Right lobe of liver (tissue), 4 donors: ENCODE data around the gene RASSF1.

Source experiments
- CTCF ChIP-seq, 4 donors: fragments of 200-600 bp in 3 of 4; fragments of 450-650 bp in 1 of 4; IDR thresholded peaks; one replicate each; pipeline versions ENCODE4 v1.5.1 to v1.8.0; 2016 to 2022; ENCODE audit warnings: antibody characterized with exemption in 4 of 4, mild to moderate bottlenecking in 2 of 4
- POLR2A ChIP-seq: fragments of 450-650 bp; IDR thresholded peaks from one replicate; pipeline ENCODE4 v1.6.1; 2017; ENCODE audit warnings: antibody characterized with exemption, mild to moderate bottlenecking
- donor health status: DM: no; HTN: no; CAD: no.
- donor health status: DM: no; HTN: no; CAD: no.
- donor health status: DM: no; HTN: yes; CAD: no.

GRCh38 chr3:50319894-50320625 lies 20.6 kb downstream of the RASSF1 start:
- TF ChIP-seq CTCF (IDR thresholded peaks at IDR 0.05) (no peak), POLR2A (no peak)
